H7 (cell line): ENCODE measurements around the gene CST1. TPM values are rescaled to one million over a fixed set of nuclear protein-coding genes. Genes with fewer than 3 reads are reported as not detected.

ENCODE experiments used
- DNase-seq: peaks from one replicate; pipeline ENCODE4 v3.0.0; 2012
- H3K27me3 ChIP-seq: 2 replicates; pipeline ENCODE4 v1.6.0; 2011; ENCODE audit warnings: mild to moderate bottlenecking, low read length; ENCODE audit not compliant: control insufficient read depth, insufficient read depth
- H3K36me3 ChIP-seq: replicated peaks from 2 replicates; pipeline ENCODE4 v1.5.1; 2011; ENCODE audit warnings: low read length; ENCODE audit not compliant: control insufficient read depth, insufficient read depth
- H3K4me3 ChIP-seq: 2 replicates; pipeline ENCODE4 v1.5.1; 2011; ENCODE audit warnings: low read depth, mild to moderate bottlenecking, control low read depth, low read length, moderate library complexity; ENCODE audit not compliant: insufficient read depth
- total RNA-seq: library from RNA; depleted of rRNA; stranded (reverse); fragments of >200 nt; shearing (Covaris generic); gene quantifications from 2 replicates; pipeline ENCODE4 v1.2.3, GENCODE V29; 2014; rRNA removed

CST1 gene
- total RNA-seq, 1 experiment from 2014 or later: 46.0 TPM

- Histone ChIP-seq H3K36me3 (no peaks in the 10 kb centered on the region), H3K4me3 (no peak overlapping the region), H3K27me3 (no peaks in the 10 kb centered on the region)
- DNase-seq: no peak
Measured at GRCh38 chr20:23705895-23706294, 44.8 kb downstream of the CST1 start.

DNA sequence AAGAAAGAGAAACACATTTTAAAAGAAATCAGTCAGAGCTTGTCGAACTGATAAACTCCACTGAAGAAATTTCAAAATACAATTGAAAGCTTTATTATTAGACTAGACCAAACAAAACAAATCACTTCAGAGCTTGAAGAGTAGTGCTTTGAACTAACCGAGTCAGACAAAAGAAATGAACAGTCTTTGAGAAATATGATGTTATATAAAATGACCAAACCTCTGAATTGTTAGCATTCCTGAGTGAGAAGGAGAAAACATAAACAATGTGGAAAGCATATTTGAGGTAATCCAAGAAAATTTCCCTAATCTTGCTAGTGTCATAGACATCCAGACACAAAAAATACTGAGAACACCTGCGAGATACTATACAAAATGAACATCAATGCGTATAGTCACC is 48.7 kb downstream of the CST1 start:
- no peak for DNase-seq
- H3K27me3 ChIP-seq: no peaks in the 10 kb centered on the region
- no peak overlapping the region for H3K4me3 ChIP-seq
- H3K36me3 ChIP-seq: no peaks in the 10 kb centered on the region

GRCh38 chr20:23700931-23701330 is 49.8 kb downstream of the CST1 start:
- no peak for DNase-seq
- H3K36me3 ChIP-seq: no peaks in the 10 kb centered on the region
- H3K27me3 ChIP-seq: no peaks in the 10 kb centered on the region
- no peak overlapping the region for H3K4me3 ChIP-seq

- Histone ChIP-seq H3K36me3 (no peaks in the 10 kb centered on the region), H3K27me3 (no peaks in the 10 kb centered on the region), H3K4me3 (no peak overlapping the region)
- DNase-seq: no peak
Measured at GRCh38 chr20:23697947-23698346, 52.8 kb downstream of the CST1 start.

Other genes with a start within 250 kb of the CST1 start
- gene CST9L, start 182.5 kb downstream of the CST1 start, total RNA-seq: not detected in 2 replicates
- not detected in 2 replicates for gene CST9, start 145.0 kb downstream of the CST1 start, total RNA-seq
- gene CST3, start 113.0 kb downstream of the CST1 start, total RNA-seq: 68.5 and 104 TPM in 2 replicates
- gene CST4, start 61.9 kb downstream of the CST1 start, total RNA-seq: not detected in 2 replicates
- gene CST2, start 75.8 kb upstream of the CST1 start, total RNA-seq: not detected in 2 replicates
- gene CST5, start 128.8 kb upstream of the CST1 start, total RNA-seq: not detected in 2 replicates
- not detected in 2 replicates for gene GGTLC1, start 237.8 kb upstream of the CST1 start, total RNA-seq